Neural cell (in vitro differentiated cells): ENCODE data around the gene SUPT20HL2. TPM values are rescaled to one million over a fixed set of nuclear protein-coding genes. Genes with fewer than 3 reads are reported as not detected.

ENCODE experiments used
- H2AFZ ChIP-seq: fragments of 200-600, 300-800 bp; sonication (generic), shearing (Covaris generic); 2 replicates; pipeline ENCODE4 v1.6.0; 2014; ENCODE audit warnings: low read depth, mild to moderate bottlenecking, antibody characterized with exemption, low read length, moderate library complexity
- H3F3A ChIP-seq: fragments of 200-600 bp; shearing (Covaris generic); 2 replicates; pipeline ENCODE4 v1.6.1; 2016; ENCODE audit warnings: mild to moderate bottlenecking, moderate library complexity, mixed read lengths, antibody characterized with exemption, low read length; ENCODE audit not compliant: insufficient read depth, poor library complexity, severe bottlenecking
- H3K27ac ChIP-seq: fragments of 200-600, 300-800 bp; sonication (generic), shearing (Covaris generic); 2 replicates; pipeline ENCODE4 v1.5.1; 2014; ENCODE audit warnings: mild to moderate bottlenecking, low read length, moderate library complexity
- H3K27me3 ChIP-seq: fragments of 300-800, 200-600 bp; sonication (generic), shearing (Covaris generic); 2 replicates; pipeline ENCODE4 v1.6.0; 2014; ENCODE audit warnings: mild to moderate bottlenecking, low read depth, low read length, moderate library complexity; ENCODE audit not compliant: insufficient read depth
- H3K36me3 ChIP-seq: fragments of 300-800, 200-600 bp; sonication (generic), shearing (Covaris generic); 2 replicates; pipeline ENCODE4 v1.5.1; 2014; ENCODE audit warnings: mild to moderate bottlenecking, antibody characterized with exemption, low read length, moderate library complexity; ENCODE audit not compliant: insufficient read depth
- H3K4me2 ChIP-seq: fragments of 300-800, 200-600 bp; sonication (generic), shearing (Covaris generic); 2 replicates; pipeline ENCODE4 v1.6.0; 2014; ENCODE audit warnings: mild to moderate bottlenecking, low read length
- H3K4me3 ChIP-seq: fragments of 300-800, 200-600 bp; sonication (generic), shearing (Covaris generic); 2 replicates; pipeline ENCODE4 v1.5.1; 2014; ENCODE audit warnings: mild to moderate bottlenecking, low read length, moderate library complexity
- H3K79me2 ChIP-seq: fragments of 200-600 bp; shearing (Covaris generic); replicated peaks from 2 replicates; pipeline ENCODE4 v1.6.0; 2014; ENCODE audit warnings: mild to moderate bottlenecking, low read length, moderate library complexity; ENCODE audit not compliant: insufficient read depth
- H3K9ac ChIP-seq: fragments of 300-800, 200-600 bp; sonication (generic), shearing (Covaris generic); 2 replicates; pipeline ENCODE4 v1.6.1; 2016; ENCODE audit warnings: mild to moderate bottlenecking, low read length, mixed read lengths
- H3K9me2 ChIP-seq: fragments of 200-600 bp; shearing (Covaris generic); 2 replicates; pipeline ENCODE4 v1.6.1; 2016; ENCODE audit warnings: mild to moderate bottlenecking, low read length, mixed read lengths; ENCODE audit not compliant: insufficient read depth
- H3K9me3 ChIP-seq: fragments of 200-600, 300-800 bp; sonication (generic), shearing (Covaris generic); 2 replicates; pipeline ENCODE4 v1.6.1; 2016; ENCODE audit warnings: mild to moderate bottlenecking, mixed run types, low read length, moderate library complexity, mixed read lengths
- H4K20me1 ChIP-seq: fragments of 200-600 bp; shearing (Covaris generic); 2 replicates; pipeline ENCODE4 v1.6.1; 2016; ENCODE audit warnings: mild to moderate bottlenecking, mixed run types; ENCODE audit not compliant: insufficient read depth
- EP300 ChIP-seq: fragments of 450-650 bp; conservative IDR thresholded peaks from 2 replicates; pipeline ENCODE4 v1.6.1; 2014; ENCODE audit warnings: antibody characterized with exemption, mild to moderate bottlenecking, moderate library complexity; ENCODE audit not compliant: poor library complexity, severe bottlenecking
- EZH2 ChIP-seq: fragments of 200-600, 300-800 bp; shearing (Covaris generic), sonication (generic); IDR thresholded peaks from 2 replicates; pipeline ENCODE4 v1.6.1; 2014; ENCODE audit warnings: antibody characterized with exemption, low read length, borderline replicate concordance, mild to moderate bottlenecking; ENCODE audit not compliant: insufficient read depth, poor library complexity, severe bottlenecking
- MXI1 ChIP-seq: fragments of 450-650 bp; conservative IDR thresholded peaks from 2 replicates; pipeline ENCODE4 v1.6.1; 2014; ENCODE audit warnings: antibody characterized with exemption, mild to moderate bottlenecking; ENCODE audit not compliant: poor library complexity, severe bottlenecking
- POLR2AphosphoS5 ChIP-seq: IDR thresholded peaks from 2 replicates; pipeline ENCODE4 v1.6.1; 2012
- RAD21 ChIP-seq: fragments of 450-650 bp; conservative IDR thresholded peaks from 2 replicates; pipeline ENCODE4 v1.6.1; 2014; ENCODE audit warnings: antibody characterized with exemption, mild to moderate bottlenecking, moderate library complexity
- REST ChIP-seq: IDR thresholded peaks from 2 replicates; pipeline ENCODE4 v1.6.1; 2012; ENCODE audit warnings: borderline replicate concordance
- SMC3 ChIP-seq: fragments of 450-650 bp; conservative IDR thresholded peaks from 2 replicates; pipeline ENCODE4 v1.6.1; 2014; ENCODE audit warnings: antibody characterized with exemption, mild to moderate bottlenecking, moderate library complexity; ENCODE audit not compliant: poor library complexity
- TAF1 ChIP-seq: IDR thresholded peaks from 2 replicates; pipeline ENCODE4 v1.6.1; 2012; ENCODE audit warnings: low read depth
- polyA plus RNA-seq: library from polyadenylated mRNA; depleted of rRNA; stranded (reverse); fragments of >200 nt; gene quantifications from 2 replicates; pipeline ENCODE4 v1.2.3, GENCODE V29; 2014
- TF ChIP-seq, protein P1 (sequence below): fragments of 450-650 bp; IDR thresholded peaks from 2 replicates; pipeline ENCODE4 v1.5.1; 2014; ENCODE audit warnings: antibody characterized with exemption, mild to moderate bottlenecking, moderate library complexity; ENCODE audit not compliant: poor library complexity, severe bottlenecking

SUPT20HL2 gene
- polyA plus RNA-seq, 1 donor from 2014 or later: not detected

GRCh38 chrX:24268786-24269185 is 45.1 kb downstream of the SUPT20HL2 start:
- H3K27me3 ChIP-seq: no peaks in the 10 kb centered on the region
- H3K4me3 ChIP-seq: peak overlapping the region; percentile 18
- H3K79me2 ChIP-seq: no peaks in the 10 kb centered on the region
- H3K9me3 ChIP-seq: no peaks in the 10 kb centered on the region
- H3K9ac ChIP-seq: no peak overlapping the region
- no peaks in the 10 kb centered on the region for H3F3A ChIP-seq
- no peak overlapping the region for H3K4me2 ChIP-seq
- H3K27ac ChIP-seq: peak overlapping the region; percentile 73
- H3K36me3 ChIP-seq: no peaks in the 10 kb centered on the region
- no peaks in the 10 kb centered on the region for H4K20me1 ChIP-seq
- no peak for TF ChIP-seq EP300
- no peak overlapping the region for H2AFZ ChIP-seq
- no peaks in the 10 kb centered on the region for H3K9me2 ChIP-seq

GRCh38 chrX:24266996-24267395 is 46.9 kb downstream of the SUPT20HL2 start:
- no peaks in the 10 kb centered on the region for H3K9me3 ChIP-seq
- no peak overlapping the region for H3K4me2 ChIP-seq
- H3K4me3 ChIP-seq: no peak overlapping the region
- H3K27ac ChIP-seq: no peak overlapping the region
- TF ChIP-seq POLR2AphosphoS5 (no peak), EZH2 (no peak), REST (no peak), EP300 (no peak), MXI1 (no peak), TAF1 (no peak), SMC3 (no peak), RAD21 (no peak)
- TF ChIP-seq, protein P1, sequence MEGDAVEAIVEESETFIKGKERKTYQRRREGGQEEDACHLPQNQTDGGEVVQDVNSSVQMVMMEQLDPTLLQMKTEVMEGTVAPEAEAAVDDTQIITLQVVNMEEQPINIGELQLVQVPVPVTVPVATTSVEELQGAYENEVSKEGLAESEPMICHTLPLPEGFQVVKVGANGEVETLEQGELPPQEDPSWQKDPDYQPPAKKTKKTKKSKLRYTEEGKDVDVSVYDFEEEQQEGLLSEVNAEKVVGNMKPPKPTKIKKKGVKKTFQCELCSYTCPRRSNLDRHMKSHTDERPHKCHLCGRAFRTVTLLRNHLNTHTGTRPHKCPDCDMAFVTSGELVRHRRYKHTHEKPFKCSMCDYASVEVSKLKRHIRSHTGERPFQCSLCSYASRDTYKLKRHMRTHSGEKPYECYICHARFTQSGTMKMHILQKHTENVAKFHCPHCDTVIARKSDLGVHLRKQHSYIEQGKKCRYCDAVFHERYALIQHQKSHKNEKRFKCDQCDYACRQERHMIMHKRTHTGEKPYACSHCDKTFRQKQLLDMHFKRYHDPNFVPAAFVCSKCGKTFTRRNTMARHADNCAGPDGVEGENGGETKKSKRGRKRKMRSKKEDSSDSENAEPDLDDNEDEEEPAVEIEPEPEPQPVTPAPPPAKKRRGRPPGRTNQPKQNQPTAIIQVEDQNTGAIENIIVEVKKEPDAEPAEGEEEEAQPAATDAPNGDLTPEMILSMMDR: no peak
- H3K9me2 ChIP-seq: no peaks in the 10 kb centered on the region
- no peak overlapping the region for H3K9ac ChIP-seq
- H3K27me3 ChIP-seq: no peaks in the 10 kb centered on the region
- H3K79me2 ChIP-seq: no peaks in the 10 kb centered on the region
- H3K36me3 ChIP-seq: no peaks in the 10 kb centered on the region
- H4K20me1 ChIP-seq: no peaks in the 10 kb centered on the region
- H3F3A ChIP-seq: no peaks in the 10 kb centered on the region
- H2AFZ ChIP-seq: no peak overlapping the region

- no peak for TF ChIP-seq MXI1
- TF ChIP-seq, protein P1: no peak
- no peak for TF ChIP-seq REST
- no peak for TF ChIP-seq TAF1
- no peak for TF ChIP-seq POLR2AphosphoS5
- TF ChIP-seq RAD21: no peak
- no peak for TF ChIP-seq EP300
- no peak for TF ChIP-seq SMC3
- TF ChIP-seq EZH2: no peak
- Histone ChIP-seq H3K4me2 (no peak overlapping the region), H3K9me3 (no peaks in the 10 kb centered on the region), H3K79me2 (no peaks in the 10 kb centered on the region), H4K20me1 (no peaks in the 10 kb centered on the region), H3K27ac (no peak overlapping the region), H3K9me2 (no peaks in the 10 kb centered on the region), H3K36me3 (no peaks in the 10 kb centered on the region), H2AFZ (no peak overlapping the region), H3K4me3 (no peak overlapping the region), H3K27me3 (no peaks in the 10 kb centered on the region), H3F3A (no peaks in the 10 kb centered on the region), H3K9ac (no peak overlapping the region)
Observed at GRCh38 chrX:24264383-24264782, 49.5 kb downstream of the SUPT20HL2 start.
